ENCODE results near the gene ZNF74.
"Not testable (repeated sequence)": the region's sequence is repeated elsewhere in the genome, so short reads cannot be mapped to it uniquely, and the experiment has no call there.

The ZNF74 gene

GRCh38 chr22:20386336-20386735 is 7.6 kb upstream of the ZNF74 start:
- H3K27ac ChIP-seq: no peak overlapping the region
- TF ChIP-seq CTCF (conservative IDR thresholded peaks at IDR 0.05): no peak

GRCh38 chr22:20386972-20387371 is 7.0 kb upstream of the ZNF74 start:
- no peak for TF ChIP-seq CTCF (conservative IDR thresholded peaks at IDR 0.05)
- no peak overlapping the region for H3K27ac ChIP-seq

GRCh38 chr22:20388200-20388599 is 5.8 kb upstream of the ZNF74 start:
- no peak for TF ChIP-seq CTCF (conservative IDR thresholded peaks at IDR 0.05)
- no peak overlapping the region for H3K27ac ChIP-seq

GRCh38 chr22:20389288-20389687 is 4.7 kb upstream of the ZNF74 start:
- H3K27ac ChIP-seq: no peak overlapping the region
- no peak for TF ChIP-seq CTCF (conservative IDR thresholded peaks at IDR 0.05)

GRCh38 chr22:20390394-20390907 is 3.5 kb upstream of the ZNF74 start:
- H3K27ac ChIP-seq: no peak overlapping the region
- TF ChIP-seq CTCF (conservative IDR thresholded peaks at IDR 0.05): no peak

- TF ChIP-seq CTCF (conservative IDR thresholded peaks at IDR 0.05): no peak
Measured at GRCh38 chr22:20391222-20391621, 2.7 kb upstream of the ZNF74 start.

GRCh38 chr22:20392365-20392881 is 1.5 kb upstream of the ZNF74 start:
- not testable (repeated sequence) for H3K27ac ChIP-seq

More at GRCh38 chr22:20391222-20391621, 2.7 kb upstream of the ZNF74 start:
- H3K27ac ChIP-seq: no peak overlapping the region

- no peak for TF ChIP-seq CTCF (conservative IDR thresholded peaks at IDR 0.05)
- H3K27ac ChIP-seq: peak overlapping the region; percentile 88
Measured at GRCh38 chr22:20392983-20393704, 807 bp upstream of the ZNF74 start.
